HG03520 (cell line): ENCODE data around the gene PGGT1B.

ENCODE experiments used
- ATAC-seq: cut with Tn5 transposase; IDR thresholded peaks from one replicate; pipeline ENCODE4 v1.9.1; 2021; ENCODE audit warnings: mild to moderate bottlenecking, moderate library complexity; ENCODE audit not compliant: unreplicated experiment

PGGT1B gene

DNA sequence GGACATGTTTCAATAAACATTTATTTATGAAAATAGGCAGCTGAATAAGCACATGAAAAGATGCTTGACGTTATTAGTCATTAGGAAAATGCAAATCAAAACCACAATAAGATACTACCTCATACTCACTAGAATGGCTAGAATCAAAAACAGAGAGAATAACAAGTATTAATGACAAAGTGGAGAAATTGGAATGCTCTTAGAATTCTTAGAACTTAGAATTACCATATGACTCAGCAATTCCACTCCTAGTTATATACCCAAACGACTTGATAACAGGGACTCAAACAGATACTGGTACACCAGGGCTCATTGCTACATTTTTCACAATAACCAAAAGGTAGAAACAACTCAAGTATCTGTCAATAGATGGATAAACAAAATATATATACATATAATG lies 77.9 kb downstream of the PGGT1B start:
- no peak for ATAC-seq

DNA sequence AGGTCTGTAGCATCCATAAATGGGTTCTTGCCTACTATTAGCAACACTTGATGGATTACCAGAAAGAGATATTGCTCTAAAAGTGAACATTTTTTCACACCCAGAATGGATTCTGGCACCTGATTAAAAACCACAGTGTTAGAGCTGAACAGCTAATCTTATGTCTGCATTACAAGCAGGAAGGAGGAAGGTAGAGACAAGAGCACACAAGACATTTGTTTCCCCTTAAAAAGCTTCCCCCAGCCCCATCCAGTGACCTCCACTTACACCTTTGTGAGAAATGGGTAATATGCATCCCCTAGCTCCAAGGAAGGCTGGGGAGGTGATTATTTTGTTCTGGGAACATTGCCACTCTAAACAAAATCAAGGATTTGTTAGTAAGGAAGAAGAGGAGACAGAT lies 80.9 kb downstream of the PGGT1B start:
- ATAC-seq: no peak

GRCh38 chr5:115180165-115180709 lies 82.4 kb downstream of the PGGT1B start:
- ATAC-seq: peak; percentile 62

GRCh38 chr5:115179394-115180164 lies 83.1 kb downstream of the PGGT1B start:
- peak; percentile 25 for ATAC-seq

GRCh38 chr5:115179030-115179393 lies 83.7 kb downstream of the PGGT1B start:
- no peak for ATAC-seq

- no peak for ATAC-seq
Observed at GRCh38 chr5:115170929-115171510, 91.7 kb downstream of the PGGT1B start.

DNA sequence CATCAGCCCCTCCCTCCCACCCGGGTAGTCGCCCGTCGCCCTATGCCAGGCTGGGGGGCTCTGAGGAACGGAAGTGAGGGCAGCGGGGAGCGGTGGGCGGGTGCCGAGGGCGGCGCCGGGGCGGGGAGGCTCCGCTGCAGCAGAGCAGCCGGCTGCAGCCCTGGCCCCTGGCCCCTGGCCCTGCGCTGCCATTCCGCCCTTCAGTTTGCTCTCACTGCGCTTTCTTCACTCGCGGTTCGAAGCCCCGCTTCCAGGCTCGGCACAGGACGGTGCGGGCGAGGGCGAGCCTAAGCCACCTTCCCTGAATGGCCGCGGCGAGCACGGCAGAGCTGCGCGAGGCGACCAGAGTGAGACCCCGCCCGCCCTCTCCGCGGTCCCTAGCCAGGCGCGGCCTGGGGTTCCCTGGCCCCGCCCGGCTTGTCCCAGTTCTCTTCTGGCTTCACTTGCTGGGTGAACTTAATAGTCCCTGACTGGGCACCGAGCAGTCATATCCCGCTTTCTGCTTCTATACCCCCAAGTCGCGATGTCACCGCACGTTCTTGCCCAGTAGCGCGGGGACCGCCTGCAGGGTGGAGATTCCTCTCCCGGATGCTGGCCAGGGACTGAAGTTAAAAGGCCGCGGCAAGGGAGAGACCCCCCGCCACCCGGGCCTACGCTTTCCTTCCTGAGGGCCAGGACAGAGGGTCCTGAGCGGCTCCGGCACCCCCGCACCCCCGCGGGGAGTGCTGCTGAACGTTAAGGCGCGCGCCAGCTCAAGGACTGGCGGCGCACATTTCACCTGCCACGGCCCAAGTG lies 92.3 kb downstream of the PGGT1B start:
- peak; percentile 42 for ATAC-seq

DNA sequence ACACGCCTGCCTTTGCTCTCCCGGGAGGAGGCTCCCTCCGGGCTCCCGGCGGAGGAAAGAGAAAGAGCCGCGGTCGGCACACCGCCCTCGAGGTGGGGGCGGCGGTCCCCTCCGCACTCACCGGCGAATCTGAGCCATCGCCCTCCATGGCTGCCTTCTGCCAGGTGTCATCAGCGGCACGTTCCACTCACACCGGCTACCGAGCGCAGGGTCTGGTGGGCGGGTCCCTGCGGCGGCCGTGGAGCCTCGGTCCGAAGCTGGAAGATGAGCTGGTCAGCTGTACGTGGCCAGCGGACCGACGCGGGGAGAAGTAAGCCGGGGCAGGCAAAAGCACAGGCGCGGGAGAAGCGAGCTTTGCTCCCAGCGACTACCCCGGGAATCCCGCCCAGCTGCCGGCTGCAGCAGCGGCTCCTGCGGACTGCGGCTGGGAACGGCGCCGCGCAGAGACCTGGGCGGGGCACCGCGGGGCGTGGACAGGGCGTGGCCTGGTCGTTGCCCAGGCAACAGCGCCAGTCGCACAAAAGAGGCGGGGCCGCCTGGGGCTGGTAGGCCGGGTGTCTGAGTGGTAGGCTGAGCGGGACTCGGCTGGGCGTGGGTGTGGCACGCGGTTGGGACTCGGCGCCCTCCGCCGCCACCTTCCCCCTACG lies 93.1 kb downstream of the PGGT1B start, which contains the start of gene TRIM36:
Gene TRIM36 (minus strand): TSS at position 422 of the 647 bp plus-strand sequence. CDS start 274 bp downstream, at position 148.
- peak; percentile 97 for ATAC-seq

GRCh38 chr5:115168829-115169486 lies 93.7 kb downstream of the PGGT1B start:
- no peak for ATAC-seq

DNA sequence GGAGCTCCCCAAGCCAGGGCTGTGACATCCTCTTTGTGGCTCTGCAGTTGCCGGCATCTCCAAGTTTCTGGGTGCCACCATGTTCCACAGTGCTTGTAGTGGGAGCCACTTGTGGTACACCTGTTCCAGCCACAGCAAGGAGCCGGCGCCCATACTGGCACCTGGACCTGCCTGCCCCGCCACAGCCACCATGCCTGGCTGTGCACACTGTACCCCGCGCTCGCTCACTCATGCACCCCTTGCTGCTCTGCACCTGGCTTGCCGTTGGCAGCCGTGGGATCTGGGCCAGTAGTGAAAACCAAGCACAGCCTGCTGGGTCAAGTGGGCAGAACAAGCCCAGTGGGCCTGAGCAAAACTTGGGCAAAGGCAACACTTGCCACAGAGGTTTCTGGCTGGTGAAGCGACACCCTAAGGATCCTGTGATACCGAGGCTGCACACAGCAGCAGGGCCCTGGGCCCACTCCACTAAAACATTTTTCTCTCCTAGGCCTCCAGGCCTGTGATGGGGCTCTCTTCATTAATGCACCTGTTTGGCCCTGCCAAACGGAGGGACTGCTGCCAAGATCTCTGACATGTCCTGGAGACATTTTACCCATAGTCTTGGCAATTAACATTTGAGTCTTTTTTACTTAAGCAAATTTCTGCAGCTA lies 95.8 kb downstream of the PGGT1B start:
- ATAC-seq: no peak

DNA sequence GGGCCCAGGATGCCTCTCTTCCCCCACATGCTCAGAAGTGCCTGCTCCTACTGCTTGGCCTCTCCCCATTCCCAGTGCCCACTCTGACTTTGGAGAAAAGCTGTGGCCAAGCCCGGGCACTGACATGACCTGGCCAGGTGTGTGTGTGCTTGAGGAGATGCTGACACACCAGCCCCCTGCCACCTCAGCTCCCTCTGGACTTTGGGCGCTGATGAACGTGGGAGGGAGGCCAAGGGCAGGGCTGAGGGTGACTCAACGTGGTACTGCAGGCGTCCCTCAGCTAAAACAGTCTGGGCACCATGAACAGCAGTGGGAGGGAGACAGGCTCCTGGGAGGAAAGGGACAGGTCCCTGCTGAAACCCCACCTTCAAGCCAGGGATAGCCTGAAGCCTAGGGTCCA lies 96.9 kb downstream of the PGGT1B start:
- ATAC-seq: no peak

- ATAC-seq: no peak
Observed at GRCh38 chr5:115160975-115161475, 101.7 kb downstream of the PGGT1B start.
